SK-MEL-5 (cell line): Measurements from ENCODE around the gene ARID1B. TPM values are rescaled to one million over a fixed set of nuclear protein-coding genes. Genes with fewer than 3 reads are reported as not detected.

ENCODE experiments used
- DNase-seq: peaks from one replicate; pipeline ENCODE4 v3.0.0-alpha.2; 2016; ENCODE audit warnings: low read depth, low spot score
- in situ Hi-C: cut with HindIII; loops from 2 replicates; pipeline ENCODE4 v1.10.0; 2016; ENCODE audit warnings: low sequenced_read_pairs, high pct_unique_total_duplicates, low pct_unique_long_range_greater_than_20kb
- total RNA-seq: library from RNA; depleted of rRNA; stranded (reverse); fragments of >200 nt; shearing (Covaris generic); gene quantifications from 2 replicates; pipeline ENCODE4 v1.2.3, GENCODE V29; 2014

ARID1B gene
- total RNA-seq, 1 experiment from 2014 or later: 20.0 TPM

GRCh38 chr6:156995502-156995901 lies 218.3 kb downstream of the ARID1B start:
- in situ Hi-C loops: no loop called here
- no peak for DNase-seq

DNA sequence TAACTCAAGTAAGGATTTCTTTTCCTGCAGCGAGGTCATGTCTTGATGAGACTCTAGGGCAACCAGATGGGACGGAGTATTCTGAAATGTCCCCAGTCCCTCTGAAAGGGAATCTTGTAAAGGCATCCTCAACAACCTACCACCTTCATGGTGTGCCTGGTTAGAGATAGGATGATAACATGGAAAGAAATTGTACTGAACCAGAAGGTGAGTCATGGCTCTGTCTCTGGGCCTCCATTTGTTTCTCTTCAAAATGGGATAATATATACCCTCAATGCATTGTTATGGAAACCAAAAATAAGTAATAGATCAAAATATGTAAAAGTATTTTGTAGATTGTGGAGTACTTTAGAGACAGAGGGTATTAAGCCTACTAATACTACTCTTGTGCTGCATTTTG lies 219.1 kb downstream of the ARID1B start:
- in situ Hi-C loops: no loop called here
- DNase-seq: no peak

- in situ Hi-C loops: no loop called here
Observed at GRCh38 chr6:156998794-156999330, 221.7 kb downstream of the ARID1B start.

DNA sequence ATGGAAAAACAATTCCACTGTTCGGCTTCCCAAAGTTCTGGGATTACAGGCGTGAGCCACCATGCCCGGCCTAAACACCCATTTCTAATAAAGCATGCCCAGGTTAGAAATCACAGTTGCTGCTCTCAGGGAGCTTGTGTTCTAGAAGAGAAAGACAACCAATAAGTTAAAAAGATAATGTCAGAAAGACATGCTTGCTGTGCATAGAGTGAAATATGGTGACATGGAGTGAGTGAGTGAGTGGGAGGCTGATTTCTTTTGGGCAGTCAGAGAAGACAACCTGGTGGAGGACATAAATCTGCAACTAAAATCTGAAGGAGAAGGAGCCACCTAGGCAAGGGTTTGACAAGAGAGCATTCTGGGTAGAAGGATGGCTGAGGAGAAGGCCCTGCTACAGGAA lies 222.6 kb downstream of the ARID1B start:
- in situ Hi-C loops: no loop called here

More at GRCh38 chr6:156998794-156999330, 221.7 kb downstream of the ARID1B start:
- DNase-seq: no peak

DNA sequence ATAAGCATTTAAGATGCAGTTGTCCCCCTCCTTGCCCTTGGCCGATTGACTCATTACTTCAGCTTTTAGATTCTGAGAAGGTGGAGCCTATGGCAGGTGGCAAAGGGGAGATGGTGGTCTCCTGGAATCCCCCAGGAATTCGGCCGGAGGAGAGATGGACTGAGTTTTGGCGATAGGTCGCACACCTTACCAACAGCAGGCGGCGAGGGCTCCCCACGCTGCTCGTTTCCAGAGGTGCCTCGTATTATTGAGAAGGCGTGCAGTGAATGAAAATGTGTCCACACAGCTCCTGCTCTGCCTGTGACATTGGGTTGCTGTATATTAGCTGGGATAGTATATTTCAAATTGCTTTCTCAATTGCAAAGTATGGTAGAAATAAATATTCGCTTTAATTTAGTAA lies 224.5 kb downstream of the ARID1B start:
- in situ Hi-C loops: no loop called here
- DNase-seq: no peak

More for the DNA sequence above, 222.6 kb downstream of the ARID1B start:
- DNase-seq: no peak

DNA sequence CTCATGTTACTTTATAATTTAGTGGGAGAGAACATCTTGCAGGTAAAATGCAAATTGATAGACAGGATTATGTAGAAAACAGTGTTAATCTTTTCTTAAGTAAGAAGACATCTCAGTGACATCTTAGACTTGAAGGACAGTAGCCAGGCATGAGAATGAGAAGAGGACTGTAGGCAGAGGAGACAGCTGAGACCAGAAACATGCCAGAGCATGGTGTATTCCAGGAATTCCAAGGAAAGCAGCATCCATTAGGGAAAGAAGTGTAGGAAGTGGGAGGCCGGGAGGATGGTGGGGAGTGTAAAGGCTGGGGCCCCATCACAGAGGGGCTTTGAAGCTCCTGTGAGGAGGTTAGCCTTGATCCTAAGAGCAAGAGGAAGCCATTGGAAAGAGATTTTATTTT lies 225.6 kb downstream of the ARID1B start:
- in situ Hi-C loops: no loop called here
- no peak for DNase-seq

GRCh38 chr6:157005940-157006339 lies 228.8 kb downstream of the ARID1B start:
- in situ Hi-C loops: no loop called here

GRCh38 chr6:157008568-157008967 lies 231.4 kb downstream of the ARID1B start:
- in situ Hi-C loops: no loop called here
- DNase-seq: no peak

More at GRCh38 chr6:157005940-157006339, 228.8 kb downstream of the ARID1B start:
- no peak for DNase-seq

GRCh38 chr6:157012355-157012754 lies 235.2 kb downstream of the ARID1B start:
- no peak for DNase-seq
- in situ Hi-C loops: no loop called here

DNA sequence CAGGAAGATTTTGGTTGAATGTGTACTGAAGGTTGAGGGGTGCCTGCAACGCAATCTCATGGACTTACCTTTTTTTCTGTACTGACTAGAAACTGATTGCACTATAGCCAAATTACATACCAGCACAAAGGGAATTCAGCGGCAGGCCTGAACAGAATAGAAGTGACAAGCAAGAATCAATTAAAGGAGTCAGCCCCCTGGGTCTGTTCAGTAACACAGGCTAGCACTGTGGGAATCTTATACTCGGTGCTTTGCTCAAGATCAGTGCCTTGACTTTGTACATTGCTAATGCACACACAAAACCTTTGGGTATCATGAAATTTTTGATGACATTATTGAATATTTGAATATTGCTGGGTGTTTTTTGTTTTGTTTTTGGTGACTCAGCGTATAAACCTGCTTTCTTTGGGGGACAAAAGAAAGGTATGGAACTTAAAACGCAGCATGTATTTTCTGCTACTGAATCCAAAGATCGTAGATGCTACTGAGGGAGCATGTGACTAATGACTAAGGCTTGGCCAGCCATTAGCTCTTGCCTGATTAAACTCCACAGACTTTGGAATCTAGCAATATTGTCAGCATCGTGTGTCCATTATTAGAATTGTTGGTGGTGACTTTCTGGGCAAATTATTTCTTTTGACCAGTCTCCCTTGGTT lies 236.6 kb downstream of the ARID1B start:
- in situ Hi-C loops: no loop called here
- no peak for DNase-seq

GRCh38 chr6:157014871-157015270 lies 237.7 kb downstream of the ARID1B start:
- no peak for DNase-seq
- in situ Hi-C loops: no loop called here

DNA sequence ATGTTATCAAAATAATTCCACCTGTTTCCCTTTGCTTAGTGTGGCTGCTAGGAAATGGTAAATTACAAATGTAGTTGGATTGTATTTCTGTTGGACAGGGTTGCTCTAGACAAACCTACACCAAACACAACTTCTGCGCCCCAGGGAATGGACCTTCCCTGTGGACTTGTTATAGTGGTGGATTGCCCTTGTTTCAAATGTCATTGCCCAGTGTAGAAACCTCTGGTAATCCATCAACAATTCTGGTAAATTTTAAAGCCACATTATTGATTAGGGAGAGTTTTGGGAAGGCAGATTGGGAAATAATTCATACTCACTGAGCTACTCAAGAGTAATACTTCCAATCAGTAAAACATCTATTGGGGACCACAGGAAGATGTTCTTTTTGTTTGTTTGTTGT lies 239.8 kb downstream of the ARID1B start:
- in situ Hi-C loops: no loop called here
- DNase-seq: no peak

DNA sequence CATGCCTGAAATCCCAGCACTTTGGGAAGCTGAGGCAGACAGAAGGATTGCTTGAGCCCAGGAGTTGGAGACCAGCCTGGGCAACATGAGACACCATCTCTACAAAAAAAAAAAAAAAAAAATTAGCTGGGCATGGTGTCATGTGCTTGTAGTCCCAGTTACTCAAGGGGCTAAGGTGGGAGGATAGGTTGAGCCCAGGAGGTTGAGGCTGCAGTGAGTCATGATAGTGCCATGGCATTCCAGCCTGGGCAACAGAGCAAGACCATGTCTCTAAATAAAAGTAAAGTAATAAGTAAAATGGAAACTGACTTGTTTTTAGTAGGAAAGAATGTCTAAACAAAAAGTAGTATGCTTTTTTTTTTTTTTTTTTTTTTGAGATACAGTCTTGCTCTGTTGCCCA lies 240.7 kb downstream of the ARID1B start:
- DNase-seq: no peak
- in situ Hi-C loops: no loop called here

DNA sequence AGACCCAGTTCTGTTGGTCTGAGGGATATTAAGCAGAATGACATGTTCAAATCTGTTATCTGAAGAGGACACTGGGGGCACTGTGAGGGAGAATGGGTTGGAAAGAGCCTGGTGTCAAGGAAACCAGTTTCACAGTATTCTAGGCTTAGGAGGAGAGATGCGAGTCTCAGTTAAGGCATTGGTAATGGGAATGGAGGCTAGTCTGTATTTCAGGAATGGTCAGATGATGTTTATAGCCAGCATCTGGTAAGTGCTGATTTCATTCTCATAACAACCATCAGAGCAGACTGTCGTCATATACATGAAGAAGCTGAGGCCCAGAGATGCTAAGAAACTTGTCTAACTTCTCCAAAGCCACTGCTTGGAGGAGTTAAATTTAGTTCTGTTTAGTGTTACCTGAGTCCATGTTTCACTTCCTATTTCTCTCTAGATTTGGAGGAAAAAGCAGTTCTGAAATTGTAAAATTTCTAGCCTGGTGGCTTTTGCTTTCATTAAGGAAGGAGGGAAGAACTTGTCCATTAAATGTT lies 242.0 kb downstream of the ARID1B start:
- in situ Hi-C loops: no loop called here
- DNase-seq: peak; percentile 54

- peak; percentile 23 for DNase-seq
- in situ Hi-C loops: no loop called here
Observed at GRCh38 chr6:157019733-157020132, 242.6 kb downstream of the ARID1B start.

- no peak for DNase-seq
Observed at GRCh38 chr6:157020398-157020797, 243.2 kb downstream of the ARID1B start.

DNA sequence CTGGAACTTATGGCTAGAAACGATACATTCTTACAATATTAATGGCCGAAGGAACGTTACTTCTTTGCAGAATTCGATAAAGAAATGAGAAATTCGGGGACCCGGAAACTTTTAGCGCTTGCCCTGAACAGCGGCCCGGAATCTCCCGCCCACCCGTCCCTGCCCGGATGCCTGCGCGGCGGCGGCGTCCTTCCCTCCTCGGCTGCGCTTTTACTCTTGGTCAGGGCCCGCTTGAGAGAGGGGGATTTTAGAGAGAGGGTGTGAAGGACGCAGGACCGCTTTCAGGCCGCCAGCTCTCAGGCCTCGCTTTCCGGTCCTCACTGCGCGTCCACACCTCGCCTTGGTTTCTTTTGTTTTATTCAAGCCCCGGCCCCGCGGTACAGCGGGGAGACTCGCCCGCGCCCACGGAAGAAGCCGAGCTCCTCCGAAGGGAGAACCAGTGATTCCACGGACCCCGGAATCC lies 243.7 kb downstream of the ARID1B start:
- DNase-seq: peak; percentile 33

More at GRCh38 chr6:157020398-157020797, 243.2 kb downstream of the ARID1B start:
- in situ Hi-C loops: no loop called here

GRCh38 chr6:157021344-157021992 lies 244.3 kb downstream of the ARID1B start:
- in situ Hi-C loops: no loop called here
- DNase-seq: peak; percentile 88

More for the DNA sequence above, 243.7 kb downstream of the ARID1B start:
- in situ Hi-C loops: no loop called here
